ENCODE measurements around the gene CCDC116.

The CCDC116 gene

GRCh38 chr22:21684492-21685163 is 52.1 kb downstream of the CCDC116 start:
- DNase-seq = no peak

GRCh38 chr22:21685164-21685513 is 52.6 kb downstream of the CCDC116 start:
- no peak for DNase-seq

DNA sequence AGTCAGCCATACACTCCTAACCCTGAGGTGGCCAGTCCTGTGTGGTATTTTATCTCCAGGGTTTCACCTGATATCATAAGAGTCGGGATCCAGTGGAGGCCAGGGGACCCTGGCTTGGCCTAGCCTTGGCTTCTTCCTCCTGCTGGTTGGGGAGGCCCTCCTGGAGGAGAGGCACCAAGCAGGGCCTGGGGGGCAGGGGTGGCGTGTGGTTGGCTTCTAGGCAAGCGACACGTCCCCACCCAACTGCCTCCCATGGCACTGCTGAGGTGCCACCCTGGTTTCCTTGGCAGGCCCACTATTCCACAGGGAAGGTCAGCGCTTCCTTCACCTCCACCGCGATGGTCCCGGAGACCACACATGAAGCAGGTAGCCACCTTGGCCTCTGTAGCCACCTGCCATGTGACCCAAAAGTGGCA is 53.6 kb downstream of the CCDC116 start:
- DNase-seq = no peak

Data from NCI-H446 (cell line).